ENCODE results near the gene HOXA9. TPM values are rescaled to one million over a fixed set of nuclear protein-coding genes. Genes with fewer than 3 reads are reported as not detected.

The HOXA9 gene
- total RNA-seq, 1 experiment from 2014 or later: 91.0 TPM

DNA sequence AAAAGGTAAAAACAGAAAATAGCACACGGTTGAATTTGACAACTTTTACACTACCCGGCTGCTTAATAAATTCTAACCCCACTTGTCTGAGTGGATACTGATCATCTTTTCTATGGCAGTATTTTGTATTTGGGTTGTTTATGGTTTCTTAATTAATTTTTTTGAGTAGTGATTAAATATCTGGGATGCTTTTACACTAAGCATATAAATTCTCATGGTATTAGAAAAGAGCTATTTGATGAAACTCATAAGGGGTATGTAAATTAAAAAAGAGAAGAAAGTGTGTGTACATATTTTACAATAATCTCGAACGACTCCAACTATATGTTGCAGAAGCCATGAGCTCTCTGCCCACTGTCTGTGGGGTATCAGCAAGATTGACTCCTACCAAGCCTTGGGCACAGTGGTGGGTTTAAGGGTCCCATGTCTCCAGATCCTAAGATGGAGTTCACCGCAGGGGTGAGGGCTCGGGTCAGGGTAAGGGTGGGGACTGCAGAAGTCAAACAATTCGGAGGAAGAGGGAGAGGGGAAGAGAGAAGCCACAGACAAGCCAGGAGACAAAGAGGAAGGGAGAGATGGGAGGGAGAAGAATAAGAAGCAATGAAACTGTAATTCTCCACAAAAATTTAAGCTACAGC, 42.1 kb upstream of the HOXA9 start:
- no peaks in the 10 kb centered on the region for H4K20me1 ChIP-seq (ENCODE audit: insufficient read depth)
- ChIA-PET POLR2A (no interaction called here), RAD21 (ENCODE audit: low non-redundant PET in 1 of 2, low total read pairs in 2 of 2, uncharacterized antibody in 2 of 2, unreplicated experiment in 2 of 2) (no interaction called here), CTCF (interaction anchor here (0.6 to 1.4 kb wide), 3 partner anchors 11 to 849 kb away, joined by 3 read pairs; no protein-coding TSS in a partner anchor)
- BruUV-seq (replicated peaks): no TSS peak
- H3K9ac ChIP-seq (ENCODE audit: low read length): no peak overlapping the region
- H3K9me2 ChIP-seq (ENCODE audit: insufficient read depth): no peaks in the 10 kb centered on the region
- H3K79me2 ChIP-seq (ENCODE audit: insufficient read depth, low read length): no peaks in the 10 kb centered on the region
- H3K4me2 ChIP-seq (ENCODE audit: low read length): no peak overlapping the region
- no peak for DNase-seq (ENCODE audit: low read depth, low spot score)
- TF ChIP-seq EGR1 (IDR thresholded peaks at IDR 0.05; ENCODE audit: low read depth) (no peak), SIN3A (IDR thresholded peaks at IDR 0.05; ENCODE audit: low read depth) (no peak), CEBPB (IDR thresholded peaks at IDR 0.05; ENCODE audit: low read depth) (no peak), POLR2AphosphoS5 (IDR thresholded peaks at IDR 0.05; ENCODE audit: low read depth, low read length) (no peak), POLR2A (IDR thresholded peaks at IDR 0.05; ENCODE audit: borderline replicate concordance, extremely low read depth, insufficient read depth, insufficient read length) (no peak), EZH2 (IDR thresholded peaks at IDR 0.05) (no peak), ZFX (IDR thresholded peaks at IDR 0.05) (no peak), FOSL1 (IDR thresholded peaks at IDR 0.05; ENCODE audit: low read depth) (no peak), EZH2phosphoT487 (IDR thresholded peaks at IDR 0.05; ENCODE audit: borderline replicate concordance) (no peak), CBX3 (IDR thresholded peaks at IDR 0.05; ENCODE audit: low read depth) (no peak), SP1 (IDR thresholded peaks at IDR 0.05; ENCODE audit: low read depth) (no peak), ZNF274 (IDR thresholded peaks at IDR 0.05; ENCODE audit: low read depth, low read length) (no peak), YY1 (IDR thresholded peaks at IDR 0.05; ENCODE audit: extremely low read depth, insufficient replicate concordance, low read depth, low read length) (no peak)
- TF ChIP-seq, protein P1, sequence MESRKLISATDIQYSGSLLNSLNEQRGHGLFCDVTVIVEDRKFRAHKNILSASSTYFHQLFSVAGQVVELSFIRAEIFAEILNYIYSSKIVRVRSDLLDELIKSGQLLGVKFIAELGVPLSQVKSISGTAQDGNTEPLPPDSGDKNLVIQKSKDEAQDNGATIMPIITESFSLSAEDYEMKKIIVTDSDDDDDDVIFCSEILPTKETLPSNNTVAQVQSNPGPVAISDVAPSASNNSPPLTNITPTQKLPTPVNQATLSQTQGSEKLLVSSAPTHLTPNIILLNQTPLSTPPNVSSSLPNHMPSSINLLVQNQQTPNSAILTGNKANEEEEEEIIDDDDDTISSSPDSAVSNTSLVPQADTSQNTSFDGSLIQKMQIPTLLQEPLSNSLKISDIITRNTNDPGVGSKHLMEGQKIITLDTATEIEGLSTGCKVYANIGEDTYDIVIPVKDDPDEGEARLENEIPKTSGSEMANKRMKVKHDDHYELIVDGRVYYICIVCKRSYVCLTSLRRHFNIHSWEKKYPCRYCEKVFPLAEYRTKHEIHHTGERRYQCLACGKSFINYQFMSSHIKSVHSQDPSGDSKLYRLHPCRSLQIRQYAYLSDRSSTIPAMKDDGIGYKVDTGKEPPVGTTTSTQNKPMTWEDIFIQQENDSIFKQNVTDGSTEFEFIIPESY (IDR thresholded peaks at IDR 0.05; ENCODE audit: extremely low read depth, insufficient replicate concordance, low read length): no peak
- TF ChIP-seq, protein P2, sequence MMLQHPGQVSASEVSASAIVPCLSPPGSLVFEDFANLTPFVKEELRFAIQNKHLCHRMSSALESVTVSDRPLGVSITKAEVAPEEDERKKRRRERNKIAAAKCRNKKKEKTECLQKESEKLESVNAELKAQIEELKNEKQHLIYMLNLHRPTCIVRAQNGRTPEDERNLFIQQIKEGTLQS (IDR thresholded peaks at IDR 0.05): no peak
- TF ChIP-seq, protein P3, sequence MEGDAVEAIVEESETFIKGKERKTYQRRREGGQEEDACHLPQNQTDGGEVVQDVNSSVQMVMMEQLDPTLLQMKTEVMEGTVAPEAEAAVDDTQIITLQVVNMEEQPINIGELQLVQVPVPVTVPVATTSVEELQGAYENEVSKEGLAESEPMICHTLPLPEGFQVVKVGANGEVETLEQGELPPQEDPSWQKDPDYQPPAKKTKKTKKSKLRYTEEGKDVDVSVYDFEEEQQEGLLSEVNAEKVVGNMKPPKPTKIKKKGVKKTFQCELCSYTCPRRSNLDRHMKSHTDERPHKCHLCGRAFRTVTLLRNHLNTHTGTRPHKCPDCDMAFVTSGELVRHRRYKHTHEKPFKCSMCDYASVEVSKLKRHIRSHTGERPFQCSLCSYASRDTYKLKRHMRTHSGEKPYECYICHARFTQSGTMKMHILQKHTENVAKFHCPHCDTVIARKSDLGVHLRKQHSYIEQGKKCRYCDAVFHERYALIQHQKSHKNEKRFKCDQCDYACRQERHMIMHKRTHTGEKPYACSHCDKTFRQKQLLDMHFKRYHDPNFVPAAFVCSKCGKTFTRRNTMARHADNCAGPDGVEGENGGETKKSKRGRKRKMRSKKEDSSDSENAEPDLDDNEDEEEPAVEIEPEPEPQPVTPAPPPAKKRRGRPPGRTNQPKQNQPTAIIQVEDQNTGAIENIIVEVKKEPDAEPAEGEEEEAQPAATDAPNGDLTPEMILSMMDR (IDR thresholded peaks at IDR 0.05 in 2 of 3, conservative IDR thresholded peaks at IDR 0.05 in 1 of 3; ENCODE audit: borderline replicate concordance in 1 of 3, insufficient read depth in 1 of 3, low read depth in 2 of 3, low read length in 2 of 3): no peak
- TF ChIP-seq, protein P4, sequence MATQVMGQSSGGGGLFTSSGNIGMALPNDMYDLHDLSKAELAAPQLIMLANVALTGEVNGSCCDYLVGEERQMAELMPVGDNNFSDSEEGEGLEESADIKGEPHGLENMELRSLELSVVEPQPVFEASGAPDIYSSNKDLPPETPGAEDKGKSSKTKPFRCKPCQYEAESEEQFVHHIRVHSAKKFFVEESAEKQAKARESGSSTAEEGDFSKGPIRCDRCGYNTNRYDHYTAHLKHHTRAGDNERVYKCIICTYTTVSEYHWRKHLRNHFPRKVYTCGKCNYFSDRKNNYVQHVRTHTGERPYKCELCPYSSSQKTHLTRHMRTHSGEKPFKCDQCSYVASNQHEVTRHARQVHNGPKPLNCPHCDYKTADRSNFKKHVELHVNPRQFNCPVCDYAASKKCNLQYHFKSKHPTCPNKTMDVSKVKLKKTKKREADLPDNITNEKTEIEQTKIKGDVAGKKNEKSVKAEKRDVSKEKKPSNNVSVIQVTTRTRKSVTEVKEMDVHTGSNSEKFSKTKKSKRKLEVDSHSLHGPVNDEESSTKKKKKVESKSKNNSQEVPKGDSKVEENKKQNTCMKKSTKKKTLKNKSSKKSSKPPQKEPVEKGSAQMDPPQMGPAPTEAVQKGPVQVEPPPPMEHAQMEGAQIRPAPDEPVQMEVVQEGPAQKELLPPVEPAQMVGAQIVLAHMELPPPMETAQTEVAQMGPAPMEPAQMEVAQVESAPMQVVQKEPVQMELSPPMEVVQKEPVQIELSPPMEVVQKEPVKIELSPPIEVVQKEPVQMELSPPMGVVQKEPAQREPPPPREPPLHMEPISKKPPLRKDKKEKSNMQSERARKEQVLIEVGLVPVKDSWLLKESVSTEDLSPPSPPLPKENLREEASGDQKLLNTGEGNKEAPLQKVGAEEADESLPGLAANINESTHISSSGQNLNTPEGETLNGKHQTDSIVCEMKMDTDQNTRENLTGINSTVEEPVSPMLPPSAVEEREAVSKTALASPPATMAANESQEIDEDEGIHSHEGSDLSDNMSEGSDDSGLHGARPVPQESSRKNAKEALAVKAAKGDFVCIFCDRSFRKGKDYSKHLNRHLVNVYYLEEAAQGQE (IDR thresholded peaks at IDR 0.05; ENCODE audit: low read depth): no peak
- no peak overlapping the region for H3K27ac ChIP-seq (ENCODE audit: low read depth, low read length)
- no peak overlapping the region for H3K4me3 ChIP-seq (replicated peaks in 1 of 2; ENCODE audit: low read depth in 1 of 2, low read length in 2 of 2)
- H2AFZ ChIP-seq (ENCODE audit: low read depth, low read length, poor library complexity, severe bottlenecking): no peak overlapping the region
- ATAC-seq: no peak
- no peaks in the 10 kb centered on the region for H3K9me3 ChIP-seq (ENCODE audit: control insufficient read depth in 1 of 2, insufficient read depth in 1 of 2, low read depth in 1 of 2, low read length in 2 of 2)
- no peaks in the 10 kb centered on the region for H3K27me3 ChIP-seq (ENCODE audit: insufficient read depth, low read length)
- intact Hi-C loops (cut with micrococcal nuclease): no loop called here
- peaks cover 4 to 14% of the 10 kb centered on the region in 2 experiments; a peak in 3 of 4 replicates for H3K4me1 ChIP-seq (ENCODE audit: control insufficient read depth in 1 of 2, insufficient read depth in 2 of 2, low read length in 2 of 2)
- no peaks in the 10 kb centered on the region for H3K36me3 ChIP-seq (ENCODE audit: control insufficient read depth in 1 of 2, insufficient read depth in 2 of 2, low read length in 2 of 2)
